ENCODE results near the gene LY9. TPM values are rescaled to one million over a fixed set of nuclear protein-coding genes. Genes with fewer than 3 reads are reported as not detected.

The LY9 gene
- total and polyA plus RNA-seq, 4 donors, result 0.21 to 1.5 (median 0.63) TPM

DNA sequence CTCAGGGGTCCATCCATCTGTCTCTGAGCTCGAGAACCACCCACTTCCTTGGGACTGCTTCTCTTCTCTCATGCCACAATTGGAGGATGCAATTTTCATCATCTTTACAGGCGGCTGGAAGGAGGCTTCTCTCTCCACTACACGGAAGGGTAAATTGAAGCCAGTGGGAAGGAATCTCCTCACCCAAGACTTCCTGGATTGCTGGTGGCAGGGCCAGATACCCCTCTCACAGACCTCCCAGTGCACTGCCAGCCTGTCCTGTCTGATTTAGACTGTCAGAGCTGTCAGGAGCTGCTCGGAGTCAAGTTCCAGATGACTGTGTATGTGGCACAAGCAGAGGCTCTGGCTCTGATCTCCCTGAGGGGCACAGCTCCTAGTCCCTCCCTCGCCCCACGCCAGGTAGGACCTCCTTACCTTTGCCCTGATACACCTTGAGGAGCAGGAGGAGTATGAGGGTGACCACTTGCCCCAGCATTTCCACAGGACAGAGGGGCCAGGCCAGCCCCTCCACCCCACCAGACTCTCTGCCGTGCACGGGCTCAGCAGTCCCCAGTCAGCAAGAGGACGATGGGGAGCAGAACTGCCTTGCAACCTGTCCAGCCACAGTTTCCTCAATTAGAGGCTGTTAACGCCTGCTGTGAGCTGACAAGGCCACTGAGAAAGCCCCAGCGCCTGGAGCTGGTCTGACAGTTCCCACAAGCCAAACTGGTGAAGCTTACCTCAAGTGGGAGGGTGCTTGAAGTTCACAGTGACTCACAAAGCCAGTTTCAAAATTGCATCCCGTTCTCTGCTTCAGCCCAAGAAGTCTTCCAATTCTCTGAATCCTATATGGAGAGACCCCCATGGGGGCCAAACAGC, 66.5 kb downstream of the LY9 start, which contains the start of gene CD244:
CD244 (minus strand) TSS at position 685 of the 858 bp plus-strand sequence; CDS start at position 475, 210 bp downstream.
- no peak for TF ChIP-seq HNF4A (conservative IDR thresholded peaks at IDR 0.05)
- TF ChIP-seq GABPA (IDR thresholded peaks at IDR 0.05 in 1 of 2, conservative IDR thresholded peaks at IDR 0.05 in 1 of 2), result no peak
- TF ChIP-seq, protein P1, sequence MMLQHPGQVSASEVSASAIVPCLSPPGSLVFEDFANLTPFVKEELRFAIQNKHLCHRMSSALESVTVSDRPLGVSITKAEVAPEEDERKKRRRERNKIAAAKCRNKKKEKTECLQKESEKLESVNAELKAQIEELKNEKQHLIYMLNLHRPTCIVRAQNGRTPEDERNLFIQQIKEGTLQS (IDR thresholded peaks at IDR 0.05), result no peak
- TF ChIP-seq RAD21 (IDR thresholded peaks at IDR 0.05), result no peak

DNA sequence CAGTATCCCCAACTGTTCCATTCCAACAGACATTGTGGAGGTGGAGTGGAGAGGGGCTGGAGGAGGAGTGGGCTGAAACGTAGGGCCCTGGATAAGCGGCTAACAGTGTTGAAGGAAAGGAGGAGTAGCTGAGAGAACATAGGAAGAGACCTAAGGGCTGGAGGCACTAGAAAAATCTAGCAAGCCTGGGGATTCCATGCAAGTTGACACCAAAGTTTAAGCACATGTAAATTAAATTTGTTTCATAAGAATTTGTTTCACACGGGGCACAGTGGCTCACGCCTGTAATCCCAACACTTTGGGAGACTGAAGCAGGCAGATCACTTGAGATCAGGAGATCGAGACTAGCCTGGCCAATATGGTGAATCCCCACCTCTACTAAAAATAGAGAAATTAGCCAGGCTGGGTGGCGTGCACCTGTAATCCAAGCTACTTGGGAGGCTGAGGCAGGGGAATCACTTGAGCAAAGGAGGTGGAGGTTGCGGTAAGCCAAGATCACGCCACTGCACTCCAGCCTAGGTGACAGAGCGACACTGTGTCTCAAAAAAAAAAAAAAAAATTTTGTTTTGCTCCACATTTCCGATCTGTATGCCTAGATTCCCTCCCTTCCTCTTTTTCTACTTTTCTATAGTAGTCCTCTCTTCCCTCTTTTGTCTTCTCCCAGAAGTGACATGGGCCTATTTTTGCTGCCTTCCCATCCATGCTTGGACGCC, 67.2 kb downstream of the LY9 start:
- no peak for DNase-seq (ENCODE audit: low spot score)
- WGBS, result 87% methylated on average over 11 of the region's 11 CpGs
- TF ChIP-seq HNF4A (conservative IDR thresholded peaks at IDR 0.05) (no peak), JUND (IDR thresholded peaks at IDR 0.05) (no peak), NR2F2 (IDR thresholded peaks at IDR 0.05) (no peak), RXRA (IDR thresholded peaks at IDR 0.05) (no peak)
- H3K27ac ChIP-seq (ENCODE audit: low read depth in 1 of 2, low read length in 2 of 2), result no peak overlapping the region
- no peak overlapping the region for H3K4me3 ChIP-seq (ENCODE audit: low read depth in 1 of 3, low read length in 3 of 3)
- H3K36me3 ChIP-seq (ENCODE audit: control insufficient read depth in 4 of 4, insufficient read depth in 3 of 4, low read depth in 1 of 4, low read length in 3 of 4), result no peaks in the 10 kb centered on the region
- H3K4me1 ChIP-seq (ENCODE audit: control insufficient read depth in 4 of 4, insufficient read depth in 4 of 4, low read length in 3 of 4), result peaks cover 2 to 14% (median 12%) of the 10 kb centered on the region in 4 donors
- H3K27me3 ChIP-seq (ENCODE audit: control insufficient read depth in 4 of 4, insufficient read depth in 4 of 4, low read length in 3 of 4), result no peaks in the 10 kb centered on the region
- no peak overlapping the region for H3K9ac ChIP-seq (ENCODE audit: low read depth in 1 of 2, low read length in 2 of 2)
- H3K9me3 ChIP-seq (ENCODE audit: control insufficient read depth in 4 of 4, low read length in 3 of 4), result no peaks in the 10 kb centered on the region

More for the DNA sequence above, 66.5 kb downstream of the LY9 start, which contains the start of gene CD244:
- DNase-seq (ENCODE audit: low spot score), result no peak
- no peak within 1 kb of the TSS for H3K4me3 ChIP-seq (ENCODE audit: low read depth in 1 of 3, low read length in 3 of 3)
- H3K9ac ChIP-seq (ENCODE audit: low read depth in 1 of 2, low read length in 2 of 2), result no peak within 1 kb of the TSS
- no peak within 1 kb of the TSS for H3K27ac ChIP-seq (ENCODE audit: low read depth in 1 of 2, low read length in 2 of 2)
- no peaks in the 10 kb centered on the region for H3K36me3 ChIP-seq (ENCODE audit: control insufficient read depth in 4 of 4, insufficient read depth in 3 of 4, low read depth in 1 of 4, low read length in 3 of 4)
- H3K27me3 ChIP-seq (ENCODE audit: control insufficient read depth in 4 of 4, insufficient read depth in 4 of 4, low read length in 3 of 4), result no peaks in the 10 kb centered on the region
- no peaks in the 10 kb centered on the region for H3K9me3 ChIP-seq (ENCODE audit: control insufficient read depth in 4 of 4, low read length in 3 of 4)
- 74% methylated on average over 12 of the region's 12 CpGs for WGBS
- peaks cover 2 to 14% (median 12%) of the 10 kb centered on the region in 4 donors for H3K4me1 ChIP-seq (ENCODE audit: control insufficient read depth in 4 of 4, insufficient read depth in 4 of 4, low read length in 3 of 4)

DNA sequence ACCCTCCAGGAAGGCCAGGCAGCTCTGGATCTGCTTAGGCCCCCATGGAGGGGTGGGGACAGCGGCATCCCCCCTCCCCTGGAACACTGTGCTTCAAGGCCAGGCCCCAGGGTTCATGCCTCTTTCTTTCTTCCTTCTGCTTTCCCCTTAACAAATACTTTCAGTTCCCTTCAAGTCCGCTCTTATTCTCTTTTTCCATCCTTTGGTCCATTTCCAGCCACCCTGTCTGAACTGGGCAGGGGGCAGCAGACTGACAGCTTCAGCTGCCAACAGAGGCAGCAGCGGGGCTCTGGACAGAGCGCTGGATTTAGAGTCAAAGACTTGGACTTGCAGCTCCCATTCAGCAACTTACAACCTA, 67.8 kb downstream of the LY9 start:
- no peaks in the 10 kb centered on the region for H3K9me3 ChIP-seq (ENCODE audit: control insufficient read depth in 4 of 4, low read length in 3 of 4)
- no peaks in the 10 kb centered on the region for H3K36me3 ChIP-seq (ENCODE audit: control insufficient read depth in 4 of 4, insufficient read depth in 3 of 4, low read depth in 1 of 4, low read length in 3 of 4)
- no peak overlapping the region for H3K9ac ChIP-seq (ENCODE audit: low read depth in 1 of 2, low read length in 2 of 2)
- 85% methylated on average over 4 of the region's 4 CpGs for WGBS
- H3K27ac ChIP-seq (ENCODE audit: low read depth in 1 of 2, low read length in 2 of 2), result no peak overlapping the region
- H3K27me3 ChIP-seq (ENCODE audit: control insufficient read depth in 4 of 4, insufficient read depth in 4 of 4, low read length in 3 of 4), result no peaks in the 10 kb centered on the region
- TF ChIP-seq, protein P2, sequence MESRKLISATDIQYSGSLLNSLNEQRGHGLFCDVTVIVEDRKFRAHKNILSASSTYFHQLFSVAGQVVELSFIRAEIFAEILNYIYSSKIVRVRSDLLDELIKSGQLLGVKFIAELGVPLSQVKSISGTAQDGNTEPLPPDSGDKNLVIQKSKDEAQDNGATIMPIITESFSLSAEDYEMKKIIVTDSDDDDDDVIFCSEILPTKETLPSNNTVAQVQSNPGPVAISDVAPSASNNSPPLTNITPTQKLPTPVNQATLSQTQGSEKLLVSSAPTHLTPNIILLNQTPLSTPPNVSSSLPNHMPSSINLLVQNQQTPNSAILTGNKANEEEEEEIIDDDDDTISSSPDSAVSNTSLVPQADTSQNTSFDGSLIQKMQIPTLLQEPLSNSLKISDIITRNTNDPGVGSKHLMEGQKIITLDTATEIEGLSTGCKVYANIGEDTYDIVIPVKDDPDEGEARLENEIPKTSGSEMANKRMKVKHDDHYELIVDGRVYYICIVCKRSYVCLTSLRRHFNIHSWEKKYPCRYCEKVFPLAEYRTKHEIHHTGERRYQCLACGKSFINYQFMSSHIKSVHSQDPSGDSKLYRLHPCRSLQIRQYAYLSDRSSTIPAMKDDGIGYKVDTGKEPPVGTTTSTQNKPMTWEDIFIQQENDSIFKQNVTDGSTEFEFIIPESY (IDR thresholded peaks at IDR 0.05), result no peak
- no peak for TF ChIP-seq RXRA (IDR thresholded peaks at IDR 0.05)
- no peak for TF ChIP-seq YY1 (IDR thresholded peaks at IDR 0.05)
- TF ChIP-seq, protein P1 (IDR thresholded peaks at IDR 0.05), result no peak
- TF ChIP-seq EGR1 (IDR thresholded peaks at IDR 0.05; ENCODE audit: low read depth in 2 of 2), result no peak
- no peak for TF ChIP-seq JUND (IDR thresholded peaks at IDR 0.05)
- TF ChIP-seq, protein P3, sequence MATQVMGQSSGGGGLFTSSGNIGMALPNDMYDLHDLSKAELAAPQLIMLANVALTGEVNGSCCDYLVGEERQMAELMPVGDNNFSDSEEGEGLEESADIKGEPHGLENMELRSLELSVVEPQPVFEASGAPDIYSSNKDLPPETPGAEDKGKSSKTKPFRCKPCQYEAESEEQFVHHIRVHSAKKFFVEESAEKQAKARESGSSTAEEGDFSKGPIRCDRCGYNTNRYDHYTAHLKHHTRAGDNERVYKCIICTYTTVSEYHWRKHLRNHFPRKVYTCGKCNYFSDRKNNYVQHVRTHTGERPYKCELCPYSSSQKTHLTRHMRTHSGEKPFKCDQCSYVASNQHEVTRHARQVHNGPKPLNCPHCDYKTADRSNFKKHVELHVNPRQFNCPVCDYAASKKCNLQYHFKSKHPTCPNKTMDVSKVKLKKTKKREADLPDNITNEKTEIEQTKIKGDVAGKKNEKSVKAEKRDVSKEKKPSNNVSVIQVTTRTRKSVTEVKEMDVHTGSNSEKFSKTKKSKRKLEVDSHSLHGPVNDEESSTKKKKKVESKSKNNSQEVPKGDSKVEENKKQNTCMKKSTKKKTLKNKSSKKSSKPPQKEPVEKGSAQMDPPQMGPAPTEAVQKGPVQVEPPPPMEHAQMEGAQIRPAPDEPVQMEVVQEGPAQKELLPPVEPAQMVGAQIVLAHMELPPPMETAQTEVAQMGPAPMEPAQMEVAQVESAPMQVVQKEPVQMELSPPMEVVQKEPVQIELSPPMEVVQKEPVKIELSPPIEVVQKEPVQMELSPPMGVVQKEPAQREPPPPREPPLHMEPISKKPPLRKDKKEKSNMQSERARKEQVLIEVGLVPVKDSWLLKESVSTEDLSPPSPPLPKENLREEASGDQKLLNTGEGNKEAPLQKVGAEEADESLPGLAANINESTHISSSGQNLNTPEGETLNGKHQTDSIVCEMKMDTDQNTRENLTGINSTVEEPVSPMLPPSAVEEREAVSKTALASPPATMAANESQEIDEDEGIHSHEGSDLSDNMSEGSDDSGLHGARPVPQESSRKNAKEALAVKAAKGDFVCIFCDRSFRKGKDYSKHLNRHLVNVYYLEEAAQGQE (IDR thresholded peaks at IDR 0.05), result no peak
- TF ChIP-seq, protein P4, sequence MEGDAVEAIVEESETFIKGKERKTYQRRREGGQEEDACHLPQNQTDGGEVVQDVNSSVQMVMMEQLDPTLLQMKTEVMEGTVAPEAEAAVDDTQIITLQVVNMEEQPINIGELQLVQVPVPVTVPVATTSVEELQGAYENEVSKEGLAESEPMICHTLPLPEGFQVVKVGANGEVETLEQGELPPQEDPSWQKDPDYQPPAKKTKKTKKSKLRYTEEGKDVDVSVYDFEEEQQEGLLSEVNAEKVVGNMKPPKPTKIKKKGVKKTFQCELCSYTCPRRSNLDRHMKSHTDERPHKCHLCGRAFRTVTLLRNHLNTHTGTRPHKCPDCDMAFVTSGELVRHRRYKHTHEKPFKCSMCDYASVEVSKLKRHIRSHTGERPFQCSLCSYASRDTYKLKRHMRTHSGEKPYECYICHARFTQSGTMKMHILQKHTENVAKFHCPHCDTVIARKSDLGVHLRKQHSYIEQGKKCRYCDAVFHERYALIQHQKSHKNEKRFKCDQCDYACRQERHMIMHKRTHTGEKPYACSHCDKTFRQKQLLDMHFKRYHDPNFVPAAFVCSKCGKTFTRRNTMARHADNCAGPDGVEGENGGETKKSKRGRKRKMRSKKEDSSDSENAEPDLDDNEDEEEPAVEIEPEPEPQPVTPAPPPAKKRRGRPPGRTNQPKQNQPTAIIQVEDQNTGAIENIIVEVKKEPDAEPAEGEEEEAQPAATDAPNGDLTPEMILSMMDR (IDR thresholded peaks at IDR 0.05; ENCODE audit: low read depth, low read length, missing input control), result no peak
- no peak for TF ChIP-seq NR2F2 (IDR thresholded peaks at IDR 0.05)
- no peak for TF ChIP-seq FOXA1 (IDR thresholded peaks at IDR 0.05)
- TF ChIP-seq RAD21 (IDR thresholded peaks at IDR 0.05), result no peak
- no peak for TF ChIP-seq HNF4G (IDR thresholded peaks at IDR 0.05)
- TF ChIP-seq GABPA (IDR thresholded peaks at IDR 0.05 in 1 of 2, conservative IDR thresholded peaks at IDR 0.05 in 1 of 2), result no peak
- no peak for TF ChIP-seq HNF4A (conservative IDR thresholded peaks at IDR 0.05)
- TF ChIP-seq, protein P5, sequence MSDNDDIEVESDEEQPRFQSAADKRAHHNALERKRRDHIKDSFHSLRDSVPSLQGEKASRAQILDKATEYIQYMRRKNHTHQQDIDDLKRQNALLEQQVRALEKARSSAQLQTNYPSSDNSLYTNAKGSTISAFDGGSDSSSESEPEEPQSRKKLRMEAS (IDR thresholded peaks at IDR 0.05), result no peak
- H3K4me3 ChIP-seq (ENCODE audit: low read depth in 1 of 3, low read length in 3 of 3), result no peak overlapping the region
- DNase-seq (ENCODE audit: low spot score), result no peak
- peaks cover 2 to 14% (median 12%) of the 10 kb centered on the region in 4 donors for H3K4me1 ChIP-seq (ENCODE audit: control insufficient read depth in 4 of 4, insufficient read depth in 4 of 4, low read length in 3 of 4)
